NCI-H2081 (cell line): ENCODE results near the gene NXPE3.

Experiments used
- DNase-seq, 2 experiments: peaks; one replicate each; lab custom pipeline; 2025; lab: John Stamatoyannopoulos, UW

The NXPE3 gene

DNA sequence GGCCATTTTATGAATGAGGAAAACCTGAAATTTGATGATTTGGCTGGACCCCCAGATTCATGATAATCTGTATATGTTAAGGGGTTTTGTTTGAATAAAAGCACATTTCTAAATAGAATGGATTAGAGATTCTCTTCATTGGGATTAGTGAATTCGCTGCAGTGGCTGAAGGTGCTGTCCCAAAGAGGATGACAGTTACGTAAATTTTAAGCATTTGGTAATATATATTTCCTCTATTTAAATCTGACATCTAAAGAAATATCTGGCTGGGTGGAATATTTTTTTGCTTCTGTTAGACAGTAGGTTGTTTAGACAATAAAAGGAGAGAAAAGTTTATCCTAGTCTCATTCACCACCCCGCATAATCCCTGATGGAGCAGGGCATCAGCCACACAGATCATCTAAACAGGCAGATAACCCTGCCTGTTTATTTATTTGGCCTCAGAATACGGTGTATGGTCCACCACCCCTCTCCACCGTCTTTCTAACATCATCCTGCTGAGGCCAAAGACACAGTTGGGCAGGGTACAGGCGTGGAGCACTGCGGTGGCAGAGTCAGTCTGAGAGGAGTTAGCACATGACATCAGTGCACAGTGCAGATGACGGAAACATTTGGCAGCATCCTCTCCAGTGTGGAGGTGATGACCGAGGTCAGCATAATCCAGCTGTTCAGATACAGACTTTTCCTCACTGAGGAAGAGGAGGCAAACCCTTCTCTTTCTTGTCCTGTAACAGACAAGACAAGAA lies 49.9 kb downstream of the NXPE3 start:
- DNase-seq = peak in 1 of 2 experiments; percentile 13

GRCh38 chr3:101829437-101829830 lies 50.4 kb downstream of the NXPE3 start:
- no peak for DNase-seq

GRCh38 chr3:101829874-101830273 lies 50.9 kb downstream of the NXPE3 start:
- DNase-seq = no peak

- DNase-seq = no peak
Observed at GRCh38 chr3:101833446-101833974, 54.5 kb downstream of the NXPE3 start.

DNA sequence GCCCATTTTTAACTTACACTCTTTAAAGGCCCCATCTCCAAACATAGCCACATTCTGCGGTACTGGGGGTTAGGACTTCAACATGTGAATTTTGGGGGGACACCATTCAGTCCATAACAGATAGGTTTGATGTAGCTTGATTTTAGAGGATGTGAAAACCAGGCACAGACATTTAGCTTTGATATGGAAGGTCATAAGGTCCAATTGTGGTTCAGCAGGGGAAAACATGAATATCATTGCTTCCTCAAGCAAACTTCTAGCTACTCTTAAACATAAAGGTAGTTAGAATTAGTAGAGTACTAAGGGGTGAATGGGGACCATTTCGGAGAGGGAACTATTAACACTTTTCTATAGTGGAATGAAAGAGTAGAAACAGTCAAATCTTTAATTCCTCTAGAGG lies 56.7 kb downstream of the NXPE3 start:
- no peak for DNase-seq

- no peak for DNase-seq
Observed at GRCh38 chr3:101836160-101836559, 57.1 kb downstream of the NXPE3 start.

GRCh38 chr3:101836652-101837598 lies 57.9 kb downstream of the NXPE3 start:
- peak; percentile 15 to 67 for DNase-seq

DNA sequence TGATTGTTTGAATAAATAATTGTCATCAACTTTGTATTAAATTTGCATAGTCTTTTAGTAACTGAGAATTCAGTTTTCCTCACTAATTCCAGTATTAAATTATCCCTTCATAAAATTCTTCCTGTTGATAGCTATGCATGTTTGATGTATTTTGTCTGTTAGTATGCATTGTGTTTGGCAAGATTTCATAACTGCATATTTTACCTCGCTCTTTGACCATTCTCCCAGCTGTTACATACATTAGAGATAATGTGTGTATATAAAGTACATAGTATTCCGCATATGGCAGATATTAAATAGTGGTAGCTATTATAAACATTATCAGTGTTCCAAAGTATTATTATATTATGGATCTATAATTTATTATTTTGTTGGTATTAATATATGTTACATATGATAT lies 59.7 kb downstream of the NXPE3 start:
- no peak for DNase-seq

- no peak for DNase-seq
Observed at GRCh38 chr3:101840066-101840465, 61.1 kb downstream of the NXPE3 start.

- DNase-seq = no peak
Observed at GRCh38 chr3:101842245-101842934, 63.4 kb downstream of the NXPE3 start.

DNA sequence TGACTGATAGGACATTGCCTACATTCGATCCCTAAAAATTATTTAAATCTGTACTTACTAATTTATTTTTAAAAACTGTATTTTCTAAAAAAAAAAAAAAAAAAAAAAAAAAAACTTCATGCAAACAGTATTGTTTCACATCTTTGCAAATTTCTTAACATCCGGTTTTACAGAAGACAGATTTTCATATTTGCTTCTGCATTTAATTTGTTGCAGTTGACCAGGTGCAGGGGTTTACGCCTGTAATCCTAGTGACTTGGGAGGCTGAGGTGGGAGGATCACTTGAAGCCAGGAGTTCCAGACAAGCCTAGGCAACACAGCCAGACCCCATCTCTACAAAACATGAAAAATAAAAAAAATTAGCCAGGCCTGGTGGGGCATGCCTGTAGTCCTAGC lies 63.9 kb downstream of the NXPE3 start:
- DNase-seq = no peak

GRCh38 chr3:101845425-101845824 lies 66.4 kb downstream of the NXPE3 start:
- DNase-seq = no peak

DNA sequence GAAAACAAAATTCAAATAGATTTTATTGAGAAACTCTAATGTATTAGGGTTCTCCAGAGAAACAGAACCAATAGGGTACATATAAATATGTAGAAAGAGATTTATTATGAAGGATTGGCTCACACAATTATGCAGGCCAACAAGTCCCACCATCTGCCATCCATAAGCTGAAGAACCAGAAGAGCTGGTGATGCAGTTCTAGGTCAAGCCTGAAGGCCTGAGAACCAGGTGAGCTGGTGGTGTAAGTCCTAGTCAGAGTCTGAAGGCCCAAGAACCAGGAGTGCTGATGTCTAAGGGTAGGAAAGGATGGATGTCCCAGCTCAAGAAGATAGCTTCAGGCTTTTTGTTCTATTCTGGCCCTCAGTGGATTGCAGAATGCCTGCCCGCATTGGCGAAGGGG lies 67.7 kb downstream of the NXPE3 start:
- no peak for DNase-seq

GRCh38 chr3:101847328-101847727 lies 68.3 kb downstream of the NXPE3 start:
- DNase-seq = no peak

- no peak for DNase-seq
Observed at GRCh38 chr3:101848326-101848725, 69.3 kb downstream of the NXPE3 start.

GRCh38 chr3:101848754-101849713 lies 70.0 kb downstream of the NXPE3 start, which contains the start of gene NFKBIZ:
TSS of gene NFKBIZ (plus strand) at chr3:101849514. CDS start at chr3:101849629, 115 bp downstream.
- DNase-seq = peak; percentile 83 to 85

- DNase-seq = peak; percentile 51 to 65
Observed at GRCh38 chr3:101849714-101850245, 70.8 kb downstream of the NXPE3 start.

DNA sequence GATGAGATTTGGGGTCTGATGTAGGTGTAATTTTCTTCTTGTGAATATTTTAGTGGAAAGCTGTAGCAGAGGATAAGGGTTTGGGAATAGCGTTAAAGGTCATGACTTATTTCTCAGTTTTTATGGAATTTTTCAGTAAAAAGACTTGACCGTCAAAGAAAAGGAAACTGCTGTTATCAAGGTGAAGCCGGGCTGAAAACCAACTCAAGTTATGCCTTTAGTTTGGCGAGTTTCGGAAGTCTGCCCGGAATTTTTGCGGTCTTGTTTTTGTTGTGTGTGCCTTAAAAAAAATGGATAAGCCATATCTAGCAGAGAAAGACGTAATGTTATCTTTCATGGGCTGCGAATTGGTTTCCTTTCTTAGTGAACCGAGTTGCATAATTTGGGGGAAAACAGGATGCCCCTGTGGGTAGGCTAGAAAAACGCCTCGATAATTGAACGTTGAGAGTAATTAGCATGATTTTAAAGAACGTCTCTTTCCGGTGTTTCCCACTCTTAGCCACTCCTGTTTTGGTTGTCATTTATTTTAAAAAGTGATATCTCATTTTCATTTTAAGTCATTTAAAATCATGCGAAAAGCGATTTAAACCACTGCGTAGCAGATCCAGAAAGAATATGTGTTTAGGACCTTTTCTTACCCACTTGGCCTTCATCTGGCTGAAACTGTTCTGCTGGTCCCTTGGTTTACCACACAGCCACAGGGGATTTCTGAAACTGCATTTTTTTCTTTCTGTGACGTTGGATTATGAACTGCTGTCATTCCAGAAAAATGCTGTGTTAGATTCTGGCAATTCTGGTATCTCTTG lies 71.4 kb downstream of the NXPE3 start:
- DNase-seq = peak in 1 of 2 experiments; percentile 12

GRCh38 chr3:101851072-101851770 lies 72.2 kb downstream of the NXPE3 start:
- DNase-seq = no peak
